Hematopoietic multipotent progenitor cell treated with erythropoietin and hydrocortisone succinate and interleukin-3 and kit ligand, for 6 days (in vitro differentiated cells): Measurements from ENCODE around the gene KIFC3.

Source experiments
- DNase-seq: peaks from one replicate; pipeline ENCODE4 v3.0.0-alpha.2; 2015

The KIFC3 gene

GRCh38 chr16:57762365-57763040, 39.8 kb downstream of the KIFC3 start:
- no peak for DNase-seq

- no peak for DNase-seq
These were observed 40.3 kb downstream of the KIFC3 start for GRCh38 chr16:57761957-57762356.

GRCh38 chr16:57761301-57761700, 41.0 kb downstream of the KIFC3 start:
- no peak for DNase-seq

- no peak for DNase-seq
These were observed 41.7 kb downstream of the KIFC3 start for GRCh38 chr16:57760357-57761160.

- DNase-seq: no peak
These were observed 42.5 kb downstream of the KIFC3 start for GRCh38 chr16:57759541-57760356.

- no peak for DNase-seq
These were observed 43.2 kb downstream of the KIFC3 start for GRCh38 chr16:57759131-57759530.

- DNase-seq: no peak
These were observed 43.8 kb downstream of the KIFC3 start for GRCh38 chr16:57758331-57759117.

- no peak for DNase-seq
These were observed 44.4 kb downstream of the KIFC3 start for GRCh38 chr16:57757883-57758282.

GRCh38 chr16:57757326-57757786, 44.9 kb downstream of the KIFC3 start:
- DNase-seq: peak; percentile 91

GRCh38 chr16:57756424-57757325, 45.6 kb downstream of the KIFC3 start:
- no peak for DNase-seq

GRCh38 chr16:57755726-57756423, 46.4 kb downstream of the KIFC3 start:
- no peak for DNase-seq

GRCh38 chr16:57755061-57755684, 47.1 kb downstream of the KIFC3 start:
- no peak for DNase-seq

GRCh38 chr16:57754354-57755060, 47.8 kb downstream of the KIFC3 start:
- DNase-seq: no peak

- no peak for DNase-seq
These were observed 48.6 kb downstream of the KIFC3 start for GRCh38 chr16:57753448-57754353.

- DNase-seq: no peak
These were observed 49.5 kb downstream of the KIFC3 start for GRCh38 chr16:57752581-57753447.

GRCh38 chr16:57752203-57752580, 50.1 kb downstream of the KIFC3 start:
- no peak for DNase-seq

- no peak for DNase-seq
These were observed 50.6 kb downstream of the KIFC3 start for GRCh38 chr16:57751539-57752202.
